ACC112 (cell line): ENCODE measurements around the gene JPT1.
"Not testable (repeated sequence)": the region's sequence is repeated elsewhere in the genome, so short reads cannot be mapped to it uniquely, and the experiment has no call there.

Experiments
- H2AFZ ChIP-seq: fragments of 200-600 bp; sonication (generic); one replicate; pipeline ENCODE4 v1.6.0; 2017; ENCODE audit warnings: antibody characterized with exemption, low read length; ENCODE audit not compliant: unreplicated experiment
- H3K27ac ChIP-seq: fragments of 200-600 bp; sonication (generic); 2 replicates; pipeline ENCODE4 v1.5.1; 2014; ENCODE audit warnings: low read depth, mild to moderate bottlenecking, antibody characterized with exemption, low read length, moderate library complexity
- H3K27me3 ChIP-seq: fragments of 200-600 bp; sonication (generic); 2 replicates; pipeline ENCODE4 v1.6.1; 2014; ENCODE audit warnings: mild to moderate bottlenecking, antibody characterized with exemption, low read length, moderate library complexity, mixed read lengths; ENCODE audit not compliant: insufficient read depth
- H3K36me3 ChIP-seq: fragments of 200-600 bp; sonication (generic); 2 replicates; pipeline ENCODE4 v1.6.1; 2016; ENCODE audit warnings: mild to moderate bottlenecking, antibody characterized with exemption, low read length, moderate library complexity, mixed read lengths; ENCODE audit not compliant: insufficient read depth
- H3K4me1 ChIP-seq: fragments of 200-600 bp; sonication (generic); one replicate; pipeline ENCODE4 v1.6.1; 2016; ENCODE audit warnings: low read length, mixed read lengths; ENCODE audit not compliant: insufficient read depth, unreplicated experiment, control insufficient read depth
- H3K4me3 ChIP-seq: fragments of 200-600 bp; sonication (generic); 2 replicates; pipeline ENCODE4 v1.5.1; 2014; ENCODE audit warnings: mild to moderate bottlenecking, low read depth, low read length
- H3K79me2 ChIP-seq: fragments of 200-600 bp; sonication (generic); one replicate; pipeline ENCODE4 v1.6.0; 2016; ENCODE audit warnings: low read length; ENCODE audit not compliant: control insufficient read depth, unreplicated experiment, insufficient read depth

Gene JPT1

DNA sequence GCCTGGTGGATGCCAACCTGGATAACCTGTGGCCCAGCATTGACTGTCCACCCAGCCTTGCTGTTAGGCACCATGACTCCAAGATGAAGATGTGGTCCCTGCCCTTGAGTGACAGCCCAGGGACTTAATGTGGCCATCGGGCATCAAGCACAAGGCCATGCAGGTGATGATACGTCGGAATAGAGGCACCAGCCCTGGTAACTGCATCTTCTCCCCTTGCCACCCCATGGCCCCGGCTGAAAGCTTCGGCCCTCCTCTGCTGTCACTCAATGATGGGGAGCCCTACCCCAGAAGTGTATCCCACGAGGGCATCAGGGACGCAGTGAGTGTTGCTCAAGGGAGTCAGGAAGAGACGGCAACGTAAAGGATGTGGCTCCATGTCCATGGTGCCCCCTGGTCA, 24.7 kb downstream of the JPT1 start:
- peaks cover 13% of the 10 kb centered on the region for H3K4me1 ChIP-seq
- H3K27ac ChIP-seq = no peak overlapping the region
- H3K36me3 ChIP-seq = no peaks in the 10 kb centered on the region
- no peak overlapping the region for H3K4me3 ChIP-seq
- H2AFZ ChIP-seq = no peak overlapping the region
- H3K79me2 ChIP-seq = no peaks in the 10 kb centered on the region
- no peaks in the 10 kb centered on the region for H3K27me3 ChIP-seq

DNA sequence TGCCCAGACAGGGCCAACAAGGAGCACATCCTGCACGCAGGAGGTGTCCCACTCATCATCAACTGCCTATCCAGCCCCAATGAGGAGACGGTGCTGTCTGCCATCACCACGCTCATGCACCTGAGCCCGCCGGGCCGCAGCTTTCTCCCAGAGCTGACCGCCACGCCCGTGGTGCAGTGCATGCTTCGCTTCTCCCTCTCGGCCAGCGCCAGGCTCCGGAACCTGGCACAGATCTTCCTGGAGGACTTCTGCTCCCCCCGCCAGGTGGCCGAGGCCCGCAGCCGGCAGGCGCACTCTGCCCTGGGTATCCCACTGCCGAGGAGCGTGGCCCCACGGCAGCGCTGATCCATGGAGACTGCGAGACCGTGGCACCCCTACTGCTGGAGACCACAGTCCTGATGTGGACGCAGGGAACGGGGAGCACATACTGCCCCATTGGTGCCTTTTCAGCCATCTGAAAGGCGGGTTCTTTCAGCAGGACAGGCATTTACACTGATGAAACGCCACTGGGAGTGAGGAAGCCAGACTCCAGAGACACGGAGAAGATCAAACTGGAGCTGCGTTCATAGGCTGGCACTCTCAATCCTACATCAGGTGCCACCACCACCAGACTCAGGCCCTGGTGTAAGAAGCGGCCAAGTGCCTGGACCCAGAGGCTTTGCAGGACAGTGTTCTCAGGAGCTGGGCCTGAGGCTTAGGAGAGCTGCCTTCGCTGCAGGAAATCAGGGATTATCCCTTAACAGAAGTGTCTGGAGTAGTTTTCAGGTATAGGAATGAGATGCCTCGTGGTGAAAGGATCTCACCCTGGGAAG, 25.4 kb downstream of the JPT1 start:
- Histone ChIP-seq H3K36me3 (no peaks in the 10 kb centered on the region), H3K4me1 (peaks cover 20% of the 10 kb centered on the region), H3K4me3 (no peak overlapping the region), H3K27me3 (no peaks in the 10 kb centered on the region), H3K79me2 (no peaks in the 10 kb centered on the region), H3K27ac (no peak overlapping the region), H2AFZ (no peak overlapping the region)

DNA sequence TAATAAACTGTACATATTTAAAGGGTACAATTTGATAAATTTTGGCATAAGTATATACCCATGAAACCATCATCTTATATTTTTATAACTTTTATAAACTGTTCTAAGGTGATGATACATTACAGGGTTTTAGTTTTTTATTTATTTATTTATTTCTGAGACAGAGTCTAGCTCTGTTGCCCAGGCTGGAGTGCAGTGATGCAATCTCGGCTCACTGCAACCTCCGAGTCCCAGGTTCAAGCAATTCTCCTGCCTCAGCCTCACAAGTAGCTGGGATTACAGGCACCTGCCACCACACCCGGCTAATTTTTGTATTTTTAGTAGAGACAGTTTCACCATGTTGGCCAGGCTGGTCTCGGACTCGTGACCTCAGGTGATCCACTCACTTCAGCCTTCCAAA, 26.4 kb downstream of the JPT1 start:
- H2AFZ ChIP-seq, H3K79me2 ChIP-seq, H3K27ac ChIP-seq, H3K4me3 ChIP-seq, H3K36me3 ChIP-seq, H3K27me3 ChIP-seq: not testable (repeated sequence)
- peaks cover 21% of the 10 kb centered on the region for H3K4me1 ChIP-seq

DNA sequence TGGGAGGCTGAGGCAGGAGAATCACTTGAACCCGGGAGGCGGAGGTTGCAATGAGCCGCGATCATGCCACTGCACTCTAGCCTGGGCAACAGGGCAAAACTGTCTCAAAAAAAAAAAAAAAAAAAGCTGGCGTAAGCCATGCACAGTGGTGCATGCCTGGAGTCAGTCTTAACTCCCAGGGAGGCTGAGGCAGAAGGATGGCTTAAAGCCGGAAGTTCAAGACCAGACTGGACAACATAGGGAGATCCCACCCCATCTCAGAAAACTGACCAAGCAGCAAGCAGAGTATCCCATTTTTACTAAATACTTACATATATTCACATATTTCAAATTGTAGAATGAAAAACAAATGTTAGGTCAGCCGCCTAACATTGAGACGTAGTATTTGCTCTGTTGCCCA, 27.4 kb downstream of the JPT1 start:
- Histone ChIP-seq H3K4me3 (no peak overlapping the region), H3K79me2 (no peaks in the 10 kb centered on the region), H3K36me3 (no peaks in the 10 kb centered on the region), H3K4me1 (peaks cover 17% of the 10 kb centered on the region), H3K27me3 (no peaks in the 10 kb centered on the region), H3K27ac (no peak overlapping the region), H2AFZ (no peak overlapping the region)

DNA sequence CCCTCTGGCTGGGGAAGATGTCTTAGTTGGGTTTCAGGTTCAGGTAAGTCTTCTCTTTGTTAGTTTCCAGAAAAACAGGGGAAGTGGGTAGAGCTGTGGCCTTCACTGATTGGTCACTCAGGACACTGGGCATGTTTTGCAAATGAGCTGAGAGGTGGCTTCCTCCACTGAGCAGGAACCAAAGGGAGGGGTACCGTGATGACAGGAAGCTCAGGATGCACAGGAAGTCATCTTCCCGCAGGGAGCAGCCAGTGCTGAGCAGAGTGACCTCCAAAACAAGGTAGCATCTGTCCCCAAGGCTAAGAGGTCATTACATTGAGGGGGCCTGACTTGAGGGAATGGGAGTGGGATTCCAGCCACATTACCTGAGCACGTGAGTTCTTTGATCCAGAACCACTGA, 28.3 kb downstream of the JPT1 start:
- H3K4me3 ChIP-seq = no peak overlapping the region
- H3K4me1 ChIP-seq = peaks cover 17% of the 10 kb centered on the region
- no peaks in the 10 kb centered on the region for H3K79me2 ChIP-seq
- no peaks in the 10 kb centered on the region for H3K36me3 ChIP-seq
- H2AFZ ChIP-seq = no peak overlapping the region
- no peaks in the 10 kb centered on the region for H3K27me3 ChIP-seq
- no peak overlapping the region for H3K27ac ChIP-seq

DNA sequence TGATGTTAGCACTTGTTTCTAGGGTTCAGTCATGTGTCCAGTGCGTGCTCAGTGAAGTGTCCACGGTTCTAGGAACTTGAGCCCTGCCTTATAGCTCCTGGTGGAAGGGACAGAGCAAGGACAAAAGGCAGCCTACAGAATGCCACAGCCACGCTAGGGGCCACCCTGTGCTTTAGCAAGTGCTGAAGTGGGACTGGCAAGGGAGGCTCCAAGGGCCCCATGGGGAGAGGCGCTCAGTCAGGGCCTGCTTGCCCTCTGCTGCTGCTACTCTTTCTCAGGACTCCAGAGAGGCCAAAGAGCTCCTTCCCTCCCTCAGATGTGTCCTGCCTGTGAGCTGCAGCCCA, 29.5 kb downstream of the JPT1 start:
- Histone ChIP-seq H2AFZ (no peak overlapping the region), H3K4me3 (no peak overlapping the region), H3K79me2 (no peaks in the 10 kb centered on the region), H3K27ac (peak overlapping the region; percentile 16; the same call in 1 of the 2 replicates), H3K27me3 (no peaks in the 10 kb centered on the region), H3K4me1 (peaks cover 11% of the 10 kb centered on the region), H3K36me3 (no peaks in the 10 kb centered on the region)

DNA sequence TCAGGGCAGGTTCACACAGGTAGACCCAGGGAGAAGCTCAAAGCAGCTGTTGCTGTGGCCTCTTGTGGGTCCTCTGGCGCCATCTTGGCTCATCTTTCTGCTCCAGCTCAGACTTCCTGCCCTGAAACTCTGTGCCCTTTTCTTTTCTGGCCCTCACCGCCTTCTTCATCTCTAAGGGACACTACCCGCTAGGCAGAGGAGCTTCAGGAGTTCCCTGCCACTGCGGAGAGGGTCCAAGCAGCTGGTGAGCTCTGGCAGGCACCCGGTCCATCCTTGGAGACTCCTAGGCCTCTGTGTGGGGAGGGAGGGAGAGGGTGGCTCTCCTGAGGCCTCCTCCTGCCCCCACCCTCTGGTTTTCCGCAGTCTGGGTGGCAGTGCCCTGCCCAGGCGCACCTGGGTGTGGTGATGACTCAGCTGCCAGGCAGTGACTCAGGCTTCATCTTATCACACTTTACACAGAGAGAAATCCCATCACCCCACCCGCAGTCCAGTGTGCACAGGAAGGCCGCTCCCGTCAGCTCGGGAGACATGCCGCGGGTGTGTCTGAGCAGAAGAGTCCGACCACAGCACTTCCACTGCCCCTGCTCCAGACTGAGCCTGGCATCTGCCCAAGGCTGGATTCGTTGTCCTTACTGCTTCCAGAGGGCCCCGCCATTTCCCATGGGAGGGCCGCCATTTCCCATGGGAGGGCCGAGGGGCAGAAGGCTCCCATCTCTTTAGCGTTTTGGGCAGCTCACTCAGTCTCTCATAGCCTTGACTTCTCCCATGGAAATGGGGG, 30.1 kb downstream of the JPT1 start:
- Histone ChIP-seq H3K27me3 (no peaks in the 10 kb centered on the region), H3K36me3 (no peaks in the 10 kb centered on the region), H3K27ac (peak overlapping the region; percentile 16; the same call in 1 of the 2 replicates), H3K4me1 (peaks cover 11% of the 10 kb centered on the region), H3K79me2 (no peaks in the 10 kb centered on the region), H3K4me3 (no peak overlapping the region), H2AFZ (no peak overlapping the region)

DNA sequence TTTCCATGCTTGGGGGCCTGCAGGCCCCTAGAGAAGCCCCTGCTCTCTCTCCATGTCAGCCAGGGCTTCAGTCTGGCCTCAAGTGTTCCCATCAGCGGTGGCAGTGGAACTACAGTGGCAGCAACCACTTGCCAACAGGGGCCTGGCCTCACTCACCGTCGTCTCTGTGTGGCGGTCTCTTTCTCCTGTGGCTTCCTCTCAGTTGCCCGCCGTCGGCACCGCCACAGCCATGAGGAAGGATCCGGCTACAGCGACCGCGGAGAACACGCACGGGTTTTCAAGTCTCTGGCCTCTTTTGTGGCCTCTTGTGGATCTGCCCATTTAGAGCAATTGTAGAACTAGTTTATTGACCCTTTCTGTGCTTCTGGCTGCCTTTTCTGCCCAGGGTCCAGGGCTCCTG, 36.0 kb downstream of the JPT1 start:
- Histone ChIP-seq H3K27me3 (no peaks in the 10 kb centered on the region), H3K4me3 (no peak overlapping the region), H2AFZ (no peak overlapping the region), H3K27ac (no peak overlapping the region), H3K36me3 (no peaks in the 10 kb centered on the region), H3K79me2 (no peaks in the 10 kb centered on the region), H3K4me1 (peaks cover 5% of the 10 kb centered on the region)

DNA sequence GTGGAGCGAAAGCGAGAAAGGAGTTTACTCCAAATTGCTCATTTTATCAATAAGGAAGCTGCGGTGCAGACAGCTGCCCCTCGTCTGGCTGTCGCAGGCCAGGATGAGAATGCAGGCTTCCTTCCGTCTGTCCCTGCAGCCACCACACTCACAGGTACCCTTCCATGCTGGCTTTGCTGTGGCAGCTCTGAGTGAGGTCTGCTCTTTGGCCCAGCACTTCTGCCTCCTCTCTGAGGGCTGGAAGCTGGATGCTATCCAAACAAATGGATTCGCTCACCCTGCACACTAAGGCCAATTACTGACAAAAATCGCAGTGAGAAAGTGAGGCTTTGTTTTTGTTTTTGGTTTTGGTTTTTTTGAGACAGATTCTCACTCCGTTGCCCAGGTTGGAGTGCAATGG, 37.6 kb downstream of the JPT1 start:
- H3K36me3 ChIP-seq = no peaks in the 10 kb centered on the region
- no peaks in the 10 kb centered on the region for H3K79me2 ChIP-seq
- no peaks in the 10 kb centered on the region for H3K27me3 ChIP-seq
- no peak overlapping the region for H2AFZ ChIP-seq
- H3K4me1 ChIP-seq = peaks cover 5% of the 10 kb centered on the region
- no peak overlapping the region for H3K27ac ChIP-seq
- no peak overlapping the region for H3K4me3 ChIP-seq

DNA sequence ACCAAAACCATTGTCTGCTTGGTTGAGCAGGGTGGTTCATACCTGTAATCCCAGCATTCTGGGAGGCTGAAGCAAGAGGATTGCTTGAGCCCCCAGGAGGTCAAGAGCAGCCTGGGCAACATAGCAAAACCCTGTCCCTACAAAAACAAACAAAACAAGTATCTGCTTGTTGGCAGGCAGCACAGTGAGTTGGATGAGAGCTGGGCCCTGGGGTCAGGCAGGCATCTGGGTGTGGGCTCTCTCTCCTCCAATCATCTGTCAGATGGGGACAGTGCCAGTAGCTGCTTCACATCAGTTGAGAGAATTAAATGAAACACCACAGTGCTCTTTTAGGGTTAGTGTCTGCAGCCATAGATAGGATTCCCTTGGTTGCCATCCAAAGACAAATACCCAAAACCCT, 38.8 kb downstream of the JPT1 start:
- no peak overlapping the region for H3K27ac ChIP-seq
- peaks cover 5% of the 10 kb centered on the region for H3K4me1 ChIP-seq
- no peaks in the 10 kb centered on the region for H3K27me3 ChIP-seq
- no peaks in the 10 kb centered on the region for H3K36me3 ChIP-seq
- no peak overlapping the region for H3K4me3 ChIP-seq
- no peak overlapping the region for H2AFZ ChIP-seq
- no peaks in the 10 kb centered on the region for H3K79me2 ChIP-seq
